Activated CD4-positive, alpha-beta memory T cell treated with anti-CD3 and anti-CD28 coated beads, Interleukin-2, amount 10 ng/mL, durations not matched to agents 7 days and 5 days (primary cell): ENCODE measurements around the gene ZDHHC16. TPM values are rescaled to one million over a fixed set of nuclear protein-coding genes. Genes with fewer than 3 reads are reported as not detected.
"Not testable (repeated sequence)": the region's sequence is repeated elsewhere in the genome, so short reads cannot be mapped to it uniquely, and the experiment has no call there.

Experiments used
- CTCF ChIA-PET: fragments of 350-600 bp; sonication (Branson Sonifier 250); formaldehyde crosslinking; loops from one replicate; lab custom pipeline; 2021; ENCODE audit warnings: antibody characterized with exemption, inconsistent platforms; lab: Charles Lee
- POLR2A ChIA-PET: fragments of 350-600 bp; sonication (Branson Sonifier 250); formaldehyde crosslinking; loops from one replicate; lab custom pipeline; 2021; ENCODE audit warnings: antibody characterized with exemption; lab: Charles Lee
- DNase-seq: peaks from one replicate; pipeline ENCODE4 v3.0.0-alpha.2; 2020
- H3K27ac Mint-ChIP-seq: one replicate; pipeline ENCODE4 v1.8.0; 2021; ENCODE audit warnings: mild to moderate bottlenecking, mixed read lengths
- H3K27me3 Mint-ChIP-seq: one replicate; pipeline ENCODE4 v1.8.0; 2021; ENCODE audit warnings: mixed read lengths
- H3K36me3 Mint-ChIP-seq: one replicate; pipeline ENCODE4 v1.8.0; 2021; ENCODE audit warnings: low read depth, mixed read lengths
- H3K4me1 Mint-ChIP-seq: one replicate; pipeline ENCODE4 v1.8.0; 2021; ENCODE audit warnings: mixed read lengths
- H3K4me3 Mint-ChIP-seq: one replicate; pipeline ENCODE4 v1.8.0; 2021; ENCODE audit warnings: mild to moderate bottlenecking, mixed read lengths
- H3K9me3 Mint-ChIP-seq: one replicate; pipeline ENCODE4 v1.8.0; 2021; ENCODE audit warnings: mixed read lengths
- total RNA-seq, 2 experiments: library from RNA; stranded (reverse); gene quantifications; one replicate each; pipeline ENCODE4 v1.2.3, GENCODE V29; 2021

Gene ZDHHC16
- total RNA-seq, 2 experiments from 2014 or later = 33.9 to 35.7 TPM

- CTCF ChIA-PET = interaction anchor here (0.9 to 1.5 kb wide), 7 partner anchors 11 to 138 kb away, joined by 3 to 7 read pairs (median 3); partner anchors contain the start of genes C10orf62 and RRP12
- peak overlapping the region; percentile 16 for H3K27ac Mint-ChIP-seq
- no peak overlapping the region for H3K4me3 Mint-ChIP-seq
- DNase-seq = peak; percentile 37
- no peaks in the 10 kb centered on the region for H3K4me1 Mint-ChIP-seq
- no peaks in the 10 kb centered on the region for H3K27me3 Mint-ChIP-seq
- H3K9me3 Mint-ChIP-seq = no peaks in the 10 kb centered on the region
- POLR2A ChIA-PET = interaction anchor here (1.0 to 1.2 kb wide), 2 partner anchors 14 to 62 kb away, joined by 3 read pairs; partner anchors contain the start of gene RRP12
- H3K36me3 Mint-ChIP-seq = peaks cover 65% of the 10 kb centered on the region
These were observed 17.6 kb downstream of the ZDHHC16 start for GRCh38 chr10:97463363-97464132.

- no peak overlapping the region for H3K4me3 Mint-ChIP-seq
- H3K27ac Mint-ChIP-seq = peak overlapping the region; percentile 16
- H3K36me3 Mint-ChIP-seq = peaks cover 64% of the 10 kb centered on the region
- DNase-seq = no peak
- H3K4me1 Mint-ChIP-seq = no peaks in the 10 kb centered on the region
- no peaks in the 10 kb centered on the region for H3K27me3 Mint-ChIP-seq
- H3K9me3 Mint-ChIP-seq = no peaks in the 10 kb centered on the region
- ChIA-PET POLR2A (interaction anchor here (1.0 to 1.2 kb wide), 2 partner anchors 13 to 63 kb away, joined by 3 read pairs; partner anchors contain the start of gene RRP12), CTCF (interaction anchor here (0.9 to 1.5 kb wide), 7 partner anchors 10 to 138 kb away, joined by 3 to 7 read pairs (median 3); partner anchors contain the start of genes C10orf62 and RRP12)
These were observed 18.3 kb downstream of the ZDHHC16 start for GRCh38 chr10:97464226-97464625.

- ChIA-PET CTCF (interaction anchor here (0.7 to 1.2 kb wide), 3 partner anchors 48 to 86 kb away, joined by 3 read pairs; no protein-coding TSS in a partner anchor), POLR2A (interaction anchor here (0.8 to 1.6 kb wide), 5 partner anchors 11 to 65 kb away, joined by 3 to 4 read pairs (median 3); partner anchors contain the start of genes RRP12 and UBTD1)
- no peak overlapping the region for H3K4me3 Mint-ChIP-seq
- no peaks in the 10 kb centered on the region for H3K9me3 Mint-ChIP-seq
- peaks cover 64% of the 10 kb centered on the region for H3K36me3 Mint-ChIP-seq
- no peak for DNase-seq
- no peaks in the 10 kb centered on the region for H3K4me1 Mint-ChIP-seq
- H3K27ac Mint-ChIP-seq = no peak overlapping the region
- no peaks in the 10 kb centered on the region for H3K27me3 Mint-ChIP-seq
These were observed 20.0 kb downstream of the ZDHHC16 start for GRCh38 chr10:97465982-97466381.

GRCh38 chr10:97466755-97467154 is 20.8 kb downstream of the ZDHHC16 start:
- CTCF ChIA-PET = interaction anchor here (1.0 to 2.0 kb wide), 4 partner anchors 60 to 105 kb away, joined by 3 to 5 read pairs (median 3); partner anchors contain the start of gene RRP12
- Mint-ChIP-seq H3K4me3 (no peak overlapping the region), H3K27me3 (no peaks in the 10 kb centered on the region), H3K27ac (no peak overlapping the region), H3K9me3 (no peaks in the 10 kb centered on the region), H3K4me1 (no peaks in the 10 kb centered on the region), H3K36me3 (peaks cover 59% of the 10 kb centered on the region)
- no peak for DNase-seq
- POLR2A ChIA-PET = interaction anchor here (0.6 to 1.6 kb wide), 5 partner anchors 10 to 66 kb away, joined by 3 to 4 read pairs (median 3); partner anchors contain the start of genes RRP12 and UBTD1

- Mint-ChIP-seq H3K9me3 (no peaks in the 10 kb centered on the region), H3K4me3 (no peak overlapping the region), H3K4me1 (no peaks in the 10 kb centered on the region), H3K27ac (no peak overlapping the region), H3K27me3 (no peaks in the 10 kb centered on the region), H3K36me3 (peaks cover 54% of the 10 kb centered on the region)
- no peak for DNase-seq
- CTCF ChIA-PET = interaction anchor here (2.0 kb wide), 1 partner anchor 68 kb away, joined by 5 read pairs; the partner anchor contains the start of gene RRP12
- POLR2A ChIA-PET = interaction anchor here (1.0 kb wide), 1 partner anchor 14 kb away, joined by 3 read pairs; no protein-coding TSS in a partner anchor
These were observed 22.2 kb downstream of the ZDHHC16 start for GRCh38 chr10:97468162-97468561.

GRCh38 chr10:97468781-97469180 is 22.8 kb downstream of the ZDHHC16 start:
- H3K27ac Mint-ChIP-seq, CTCF ChIA-PET, H3K9me3 Mint-ChIP-seq, H3K4me1 Mint-ChIP-seq, H3K27me3 Mint-ChIP-seq, H3K4me3 Mint-ChIP-seq, DNase-seq, POLR2A ChIA-PET: not testable (repeated sequence)
- H3K36me3 Mint-ChIP-seq = peaks cover 54% of the 10 kb centered on the region

GRCh38 chr10:97474918-97475317 is 28.9 kb downstream of the ZDHHC16 start:
- Mint-ChIP-seq H3K27ac (no peak overlapping the region), H3K9me3 (no peaks in the 10 kb centered on the region), H3K27me3 (no peaks in the 10 kb centered on the region), H3K4me3 (no peak overlapping the region), H3K4me1 (no peaks in the 10 kb centered on the region), H3K36me3 (peaks cover 65% of the 10 kb centered on the region)
- no peak for DNase-seq
- CTCF ChIA-PET = interaction anchor here (1.1 to 1.8 kb wide), 2 partner anchors 11 to 30 kb away, joined by 3 to 6 read pairs; no protein-coding TSS in a partner anchor
- POLR2A ChIA-PET = no interaction called here

GRCh38 chr10:97475936-97476594 is 30.1 kb downstream of the ZDHHC16 start:
- H3K27ac Mint-ChIP-seq = no peak overlapping the region
- ChIA-PET POLR2A (interaction anchor here (1.0 kb wide), 1 partner anchor 11 kb away, joined by 4 read pairs; no protein-coding TSS in a partner anchor), CTCF (interaction anchor here (1.4 kb wide), 1 partner anchor 11 kb away, joined by 3 read pairs; no protein-coding TSS in a partner anchor)

GRCh38 chr10:97479410-97479809 is 33.4 kb downstream of the ZDHHC16 start:
- H3K27ac Mint-ChIP-seq, H3K27me3 Mint-ChIP-seq, CTCF ChIA-PET, DNase-seq, H3K9me3 Mint-ChIP-seq, H3K4me1 Mint-ChIP-seq, H3K4me3 Mint-ChIP-seq, POLR2A ChIA-PET: not testable (repeated sequence)
- peaks cover 57% of the 10 kb centered on the region for H3K36me3 Mint-ChIP-seq

More at GRCh38 chr10:97475936-97476594, 30.1 kb downstream of the ZDHHC16 start:
- H3K36me3 Mint-ChIP-seq = peaks cover 67% of the 10 kb centered on the region
- H3K27me3 Mint-ChIP-seq = no peaks in the 10 kb centered on the region
- no peaks in the 10 kb centered on the region for H3K4me1 Mint-ChIP-seq
- no peaks in the 10 kb centered on the region for H3K9me3 Mint-ChIP-seq
- DNase-seq = no peak
- no peak overlapping the region for H3K4me3 Mint-ChIP-seq

- POLR2A ChIA-PET = no interaction called here
- H3K9me3 Mint-ChIP-seq = no peaks in the 10 kb centered on the region
- no peak for DNase-seq
- H3K27me3 Mint-ChIP-seq = no peaks in the 10 kb centered on the region
- H3K27ac Mint-ChIP-seq = no peak overlapping the region
- H3K4me3 Mint-ChIP-seq = no peak overlapping the region
- peaks cover 54% of the 10 kb centered on the region for H3K36me3 Mint-ChIP-seq
- CTCF ChIA-PET = no interaction called here
- H3K4me1 Mint-ChIP-seq = no peaks in the 10 kb centered on the region
These were observed 34.0 kb downstream of the ZDHHC16 start for GRCh38 chr10:97479939-97480338.

- Mint-ChIP-seq H3K9me3 (no peaks in the 10 kb centered on the region), H3K4me1 (no peaks in the 10 kb centered on the region), H3K27ac (no peak overlapping the region), H3K36me3 (peaks cover 49% of the 10 kb centered on the region), H3K27me3 (no peaks in the 10 kb centered on the region), H3K4me3 (no peak overlapping the region)
- ChIA-PET POLR2A (no interaction called here), CTCF (no interaction called here)
- DNase-seq = no peak
These were observed 35.1 kb downstream of the ZDHHC16 start for GRCh38 chr10:97481071-97481470.

- no peak overlapping the region for H3K27ac Mint-ChIP-seq
- H3K36me3 Mint-ChIP-seq = peaks cover 37% of the 10 kb centered on the region
- no peaks in the 10 kb centered on the region for H3K27me3 Mint-ChIP-seq
- ChIA-PET POLR2A (no interaction called here), CTCF (no interaction called here)
- H3K4me3 Mint-ChIP-seq = no peak overlapping the region
- H3K4me1 Mint-ChIP-seq = peaks cover 2% of the 10 kb centered on the region
- DNase-seq = no peak
- no peaks in the 10 kb centered on the region for H3K9me3 Mint-ChIP-seq
These were observed 36.4 kb downstream of the ZDHHC16 start for GRCh38 chr10:97482381-97482780.
